Breast epithelium (tissue), 4 donors: ENCODE measurements around the gene CPSF4L. TPM values are rescaled to one million over a fixed set of nuclear protein-coding genes. Genes with fewer than 3 reads are reported as not detected.

Experiments
- DNase-seq, 2 donors: peaks; one replicate each; pipeline ENCODE4 v3.0.0-alpha.2; 2019; ENCODE audit warnings: low spot score in 2 of 2
- H3K27ac ChIP-seq, 2 donors: fragments of 200-600 bp; sonication (generic) in 1 of 2; one replicate each; pipeline ENCODE4 v1.5.1; 2016 to 2019; ENCODE audit warnings: mild to moderate bottlenecking in 1 of 2
- H3K27me3 ChIP-seq, 2 donors: fragments of 200-600 bp; sonication (generic) in 1 of 2; one replicate each; pipeline versions ENCODE4 v1.5.1 to v1.6.0; 2017 to 2019; ENCODE audit warnings: control low read depth in 1 of 2, mild to moderate bottlenecking in 1 of 2
- H3K36me3 ChIP-seq: fragments of 200-600 bp; one replicate; pipeline ENCODE4 v1.5.1; 2019
- H3K4me1 ChIP-seq, 2 donors: fragments of 200-600 bp; sonication (generic); one replicate each; pipeline ENCODE4 v1.5.1; 2016 to 2019; ENCODE audit warnings: control low read depth in 1 of 2
- H3K4me3 ChIP-seq, 3 donors: fragments of 200-600 bp; sonication (generic); 1 replicate in 2 of 3; 2 replicates in 1 of 3; pipeline ENCODE4 v1.5.1; 2016 to 2019; ENCODE audit warnings: mild to moderate bottlenecking in 3 of 3, moderate library complexity in 2 of 3
- H3K9me3 ChIP-seq, 2 donors: fragments of 200-600 bp; sonication (generic) in 1 of 2; one replicate each; pipeline ENCODE4 v1.5.1; 2016 to 2019; ENCODE audit warnings: control low read depth in 1 of 2
- CTCF ChIP-seq, 3 donors: fragments of 450-650 bp; IDR thresholded peaks; one replicate each; pipeline ENCODE4 v1.5.1; 2016 to 2017; ENCODE audit warnings: antibody characterized with exemption in 3 of 3, mild to moderate bottlenecking in 3 of 3, moderate library complexity in 3 of 3
- POLR2A ChIP-seq: fragments of 450-650 bp; IDR thresholded peaks from one replicate; pipeline ENCODE4 v1.6.1; 2016; ENCODE audit warnings: antibody characterized with exemption, mild to moderate bottlenecking, moderate library complexity
- POLR2AphosphoS5 ChIP-seq, 3 donors: sonication (generic); formaldehyde crosslinking; IDR thresholded peaks; one replicate each; pipeline ENCODE4 v1.6.1; 2017; ENCODE audit warnings: antibody characterized with exemption in 3 of 3
- intact Hi-C: fragments of 100-400 bp; cut with DNase I; formaldehyde crosslinking; loops from one replicate; pipeline ENCODE4 v1.15.1; 2023; ENCODE audit warnings: low total_unique reads
- total RNA-seq, 3 donors: library from RNA; depleted of rRNA; stranded (reverse); fragments of >200 nt; gene quantifications; one replicate each; pipeline ENCODE4 v1.1.0, GENCODE V29; 2016

The CPSF4L gene
- total RNA-seq, 3 donors from 2014 or later: 0.29 TPM; not detected in 2

- H3K27ac ChIP-seq: no peak overlapping the region
- DNase-seq: no peak
- no peaks in the 10 kb centered on the region for H3K27me3 ChIP-seq
- no peak overlapping the region for H3K4me3 ChIP-seq
- H3K36me3 ChIP-seq: no peaks in the 10 kb centered on the region
- no peak for TF ChIP-seq POLR2AphosphoS5 (IDR thresholded peaks at IDR 0.05)
- TF ChIP-seq CTCF (IDR thresholded peaks at IDR 0.05): peak in 1 of 3 donors; percentile 24
- H3K4me1 ChIP-seq: no peaks in the 10 kb centered on the region
- intact Hi-C loops: no loop called here
- H3K9me3 ChIP-seq: no peaks in the 10 kb centered on the region
Measured at GRCh38 chr17:73247726-73248125, 14.0 kb downstream of the CPSF4L start.

GRCh38 chr17:73240561-73240960 lies 21.1 kb downstream of the CPSF4L start:
- no peak for DNase-seq
- Histone ChIP-seq H3K27ac (no peak overlapping the region), H3K36me3 (peaks cover 5% of the 10 kb centered on the region), H3K4me1 (peaks cover 0 to 6% of the 10 kb centered on the region in 2 donors), H3K27me3 (no peaks in the 10 kb centered on the region), H3K9me3 (no peaks in the 10 kb centered on the region), H3K4me3 (no peak overlapping the region)
- TF ChIP-seq POLR2AphosphoS5 (IDR thresholded peaks at IDR 0.05) (no peak), POLR2A (no peak), CTCF (IDR thresholded peaks at IDR 0.05) (no peak)
- intact Hi-C loops: no loop called here

- TF ChIP-seq CTCF (IDR thresholded peaks at IDR 0.05) (no peak), POLR2A (no peak), POLR2AphosphoS5 (IDR thresholded peaks at IDR 0.05) (no peak)
- no peak overlapping the region for H3K4me3 ChIP-seq
- peaks cover 5% of the 10 kb centered on the region for H3K36me3 ChIP-seq
- peaks cover 0 to 6% of the 10 kb centered on the region in 2 donors for H3K4me1 ChIP-seq
- intact Hi-C loops: loop anchor here (10.0 kb wide), 1 partner anchor 327 kb away; no protein-coding TSS in a partner anchor
- DNase-seq: no peak
- H3K27ac ChIP-seq: no peak overlapping the region
- no peaks in the 10 kb centered on the region for H3K27me3 ChIP-seq
- no peaks in the 10 kb centered on the region for H3K9me3 ChIP-seq
Measured at GRCh38 chr17:73237714-73238113, 24.0 kb downstream of the CPSF4L start.

GRCh38 chr17:73234736-73235135 lies 26.9 kb downstream of the CPSF4L start:
- H3K4me3 ChIP-seq: no peak overlapping the region
- intact Hi-C loops: loop anchor here (10.0 kb wide), 1 partner anchor 330 kb away; no protein-coding TSS in a partner anchor
- no peak overlapping the region for H3K27ac ChIP-seq
- H3K27me3 ChIP-seq: no peaks in the 10 kb centered on the region
- peaks cover 0 to 6% of the 10 kb centered on the region in 2 donors for H3K4me1 ChIP-seq
- TF ChIP-seq POLR2A: no peak
- TF ChIP-seq CTCF (IDR thresholded peaks at IDR 0.05): no peak
- no peak for TF ChIP-seq POLR2AphosphoS5 (IDR thresholded peaks at IDR 0.05)
- H3K9me3 ChIP-seq: no peaks in the 10 kb centered on the region
- no peak for DNase-seq
- peaks cover 5% of the 10 kb centered on the region for H3K36me3 ChIP-seq

GRCh38 chr17:73232587-73233373 lies 28.9 kb downstream of the CPSF4L start:
- Histone ChIP-seq H3K27me3 (no peaks in the 10 kb centered on the region), H3K27ac (peak overlapping the region; percentile 81 to 92), H3K4me1 (peaks cover 0 to 6% of the 10 kb centered on the region in 2 donors), H3K36me3 (peaks cover 5% of the 10 kb centered on the region), H3K9me3 (no peaks in the 10 kb centered on the region), H3K4me3 (peak overlapping the region; percentile 85 to 99 (median 89))
- intact Hi-C loops: loop anchor here (10.0 kb wide), 1 partner anchor 332 kb away; no protein-coding TSS in a partner anchor
- no peak for DNase-seq
- TF ChIP-seq POLR2A: no peak
- no peak for TF ChIP-seq CTCF (IDR thresholded peaks at IDR 0.05)
- no peak for TF ChIP-seq POLR2AphosphoS5 (IDR thresholded peaks at IDR 0.05)
